ENCODE results near the gene TUBG1. TPM values are rescaled to one million over a fixed set of nuclear protein-coding genes. Genes with fewer than 3 reads are reported as not detected.
A peak's percentile ranks its signal among the peaks of the same experiment; 100 is the strongest.

The TUBG1 gene
- total and polyA plus RNA-seq, 10 of the 15 experiments (the other 5 are each of a cell fraction or from before 2014, with no cell fraction given): 40.0 to 256 (median 107) TPM

- TF ChIP-seq GABPA (IDR thresholded peaks at IDR 0.05; ENCODE audit: low read depth) (peak; percentile 96), MYC (IDR thresholded peaks at IDR 0.05; ENCODE audit: insufficient read depth, insufficient read length, insufficient replicate concordance, low read length, severe bottlenecking) (no peak), SUPT20H (IDR thresholded peaks at IDR 0.05; ENCODE audit: borderline replicate concordance, control insufficient read depth, low read depth, low read length) (no peak), POLR2AphosphoS5 (IDR thresholded peaks at IDR 0.05; ENCODE audit: low read length) (peak; percentile 87), CTCF (IDR thresholded peaks at IDR 0.05 in 2 of 3, conservative IDR thresholded peaks at IDR 0.05 in 1 of 3; ENCODE audit: control insufficient read depth in 2 of 3, extremely low read depth in 1 of 3, insufficient read depth in 1 of 3, low read depth in 3 of 3, low read length in 3 of 3) (peak; percentile 34 to 64 (median 56); a peak in 4 of 6 replicates), ZNF24 (IDR thresholded peaks at IDR 0.05) (no peak), E2F8 (IDR thresholded peaks at IDR 0.05; ENCODE audit: low read depth, partially characterized antibody) (peak; percentile 100), SMAD1 (IDR thresholded peaks at IDR 0.05; ENCODE audit: low read depth, partially characterized antibody) (no peak), MYB (IDR thresholded peaks at IDR 0.05; ENCODE audit: borderline replicate concordance, low read depth, low read length) (no peak), ZNF384 (IDR thresholded peaks at IDR 0.05; ENCODE audit: borderline replicate concordance, low read depth, low read length) (no peak), BCL11A (IDR thresholded peaks at IDR 0.05; ENCODE audit: low read depth, low read length) (no peak), CEBPB (IDR thresholded peaks at IDR 0.05; ENCODE audit: borderline replicate concordance in 1 of 2, low read depth in 2 of 2, low read length in 2 of 2) (no peak), ATF2 (IDR thresholded peaks at IDR 0.05; ENCODE audit: low read length) (no peak), IRF5 (IDR thresholded peaks at IDR 0.05; ENCODE audit: borderline replicate concordance) (no peak), NFXL1 (IDR thresholded peaks at IDR 0.05; ENCODE audit: borderline replicate concordance) (no peak), BCL3 (IDR thresholded peaks at IDR 0.05; ENCODE audit: borderline replicate concordance, insufficient read depth, low read depth, low read length, poor library complexity, severe bottlenecking) (peak; percentile 69), RUNX3 (IDR thresholded peaks at IDR 0.05; ENCODE audit: low read length) (peak; percentile 22; the same call in 1 of the 2 replicates), SIN3A (IDR thresholded peaks at IDR 0.05; ENCODE audit: low read depth, low read length) (peak; percentile 98), POLR2A (IDR thresholded peaks at IDR 0.05; ENCODE audit: low read depth, low read length) (peak; percentile 85)
Measured at GRCh38 chr17:42577532-42578281, 31.8 kb upstream of the TUBG1 start, which contains the start of gene PSMC3IP (continued).
